GM19240 (cell line): Measurements from ENCODE around the gene TAF6L.
"Not testable (repeated sequence)": the region's sequence is repeated elsewhere in the genome, so short reads cannot be mapped to it uniquely, and the experiment has no call there.

Experiments
- DNase-seq: peaks from one replicate; pipeline ENCODE4 v3.0.0; 2011; ENCODE audit warnings: low spot score; ENCODE audit not compliant: insufficient read length

Gene TAF6L

DNA sequence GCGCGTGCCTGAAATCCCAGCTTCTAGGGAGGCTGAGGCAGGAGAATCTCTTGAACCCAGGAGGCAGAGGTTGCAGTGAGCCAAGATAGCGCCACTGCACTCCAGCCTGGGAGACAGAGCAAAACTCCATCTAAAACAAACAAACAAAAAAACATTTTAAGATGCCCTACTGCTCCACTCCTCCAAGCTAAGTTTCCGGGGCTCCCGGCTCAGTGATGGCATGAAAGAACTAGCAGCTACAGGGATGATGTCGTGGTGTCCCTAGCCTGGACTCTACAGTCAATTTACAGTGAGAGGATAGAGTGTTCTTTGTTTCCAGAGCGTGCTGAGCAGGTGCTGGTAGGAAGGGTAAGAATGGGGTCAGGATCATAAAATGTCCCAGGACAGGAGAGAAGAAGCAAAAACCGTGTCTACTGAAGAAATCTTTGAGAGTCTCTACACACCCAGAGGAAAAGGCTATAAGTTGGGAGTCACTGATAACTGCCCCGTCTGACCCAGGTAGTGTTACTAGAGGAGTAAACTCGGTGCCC, 16.0 kb upstream of the TAF6L start:
- no peak for DNase-seq

DNA sequence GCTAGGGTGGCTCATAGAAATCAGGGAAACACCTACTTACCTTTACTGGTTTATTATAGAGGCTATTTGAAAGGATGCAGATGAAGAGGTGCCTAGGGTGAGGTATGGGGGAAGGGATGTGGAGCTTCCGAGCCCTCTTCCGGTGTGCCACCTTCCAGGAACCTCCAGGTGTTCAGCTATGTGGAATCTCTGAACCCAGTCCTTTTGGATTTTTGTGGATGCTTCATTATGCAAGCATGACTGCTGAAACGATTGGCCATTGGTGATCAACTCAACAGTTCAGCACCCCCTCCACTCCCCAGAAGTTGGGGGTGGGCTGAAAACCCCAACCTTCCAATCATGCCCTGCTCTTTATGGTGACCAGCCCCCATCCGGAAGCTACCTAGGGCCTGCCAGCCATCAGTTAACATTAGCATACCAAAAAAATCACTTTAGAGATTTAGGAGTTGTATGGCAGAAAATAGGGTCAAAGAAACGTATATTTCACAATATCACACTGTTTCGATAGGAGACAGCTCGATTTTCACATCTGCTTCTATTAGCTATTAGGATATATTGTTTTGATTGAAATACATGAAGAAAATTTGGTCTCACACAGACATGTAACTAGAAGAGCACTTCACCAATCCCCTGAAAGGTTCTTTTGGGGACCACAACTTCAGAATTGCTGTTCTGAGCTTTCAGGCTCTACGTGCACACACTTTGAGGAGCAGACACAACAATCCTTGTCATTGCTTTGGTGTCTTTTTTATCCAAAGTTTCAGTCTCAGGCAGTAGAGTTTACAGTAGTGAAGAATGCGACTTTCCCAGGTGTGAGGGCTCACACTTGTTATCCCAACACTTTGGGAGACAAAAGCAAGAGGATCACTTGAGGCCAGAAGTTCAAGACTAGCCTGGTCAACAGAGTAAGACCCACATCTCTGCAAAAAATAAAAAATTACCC, 13.1 kb upstream of the TAF6L start:
- no peak for DNase-seq

DNA sequence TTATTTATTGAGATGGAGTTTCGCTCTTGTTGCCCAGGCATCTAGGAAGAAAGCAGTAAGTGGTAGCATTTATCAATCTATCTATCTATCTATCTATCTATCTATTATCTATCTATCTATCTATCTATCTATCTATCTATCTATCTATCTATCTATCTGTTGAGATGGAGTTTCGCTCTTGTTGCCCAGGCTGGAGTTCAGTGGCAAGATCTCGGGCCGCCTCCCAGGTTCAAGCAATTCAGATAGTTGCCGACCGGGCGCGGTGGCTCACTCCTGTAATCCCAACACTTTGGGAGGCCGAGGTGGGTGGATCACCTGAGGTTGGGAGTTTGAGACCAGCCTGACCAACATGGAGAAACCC, 10.3 kb upstream of the TAF6L start:
- not testable (repeated sequence) for DNase-seq

DNA sequence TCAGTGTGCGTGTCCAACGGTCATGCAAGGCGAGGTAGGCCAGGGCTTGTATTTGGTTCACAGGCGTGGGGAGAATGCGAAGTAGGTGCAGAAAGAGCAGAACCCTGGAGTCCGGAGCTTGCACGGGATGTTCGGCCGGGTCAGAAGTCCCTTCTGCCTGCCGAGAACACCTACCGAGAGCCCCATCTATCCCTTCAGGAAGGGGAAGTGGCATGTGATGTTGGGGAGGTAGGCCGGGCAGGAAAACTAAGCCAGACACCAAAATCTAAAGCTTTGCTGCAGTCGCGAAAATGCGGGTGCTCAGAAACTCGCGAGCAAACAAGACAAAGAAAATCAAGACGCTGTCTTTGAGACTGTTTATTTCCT, 435 bp upstream of the TAF6L start:
- no peak for DNase-seq

DNA sequence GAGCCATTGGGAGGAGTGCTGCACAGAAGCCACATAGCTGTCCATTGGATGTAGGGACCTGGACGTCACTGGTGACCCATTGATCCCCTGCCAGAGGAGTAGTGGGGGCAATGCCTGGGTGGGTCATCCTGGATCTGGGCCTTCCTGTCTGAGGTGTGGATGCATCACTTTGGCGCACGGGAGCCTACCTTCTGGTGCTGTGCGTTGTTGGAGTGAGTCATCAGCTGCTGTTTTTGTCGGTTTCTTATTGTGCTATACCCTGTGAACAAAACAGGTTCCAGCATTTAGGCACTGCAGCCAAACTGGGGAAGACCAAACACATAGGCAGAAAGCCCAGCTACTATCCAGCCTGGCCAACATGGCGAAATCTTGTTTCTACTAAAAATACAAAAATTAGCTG, 3.2 kb downstream of the TAF6L start:
- no peak for DNase-seq

DNA sequence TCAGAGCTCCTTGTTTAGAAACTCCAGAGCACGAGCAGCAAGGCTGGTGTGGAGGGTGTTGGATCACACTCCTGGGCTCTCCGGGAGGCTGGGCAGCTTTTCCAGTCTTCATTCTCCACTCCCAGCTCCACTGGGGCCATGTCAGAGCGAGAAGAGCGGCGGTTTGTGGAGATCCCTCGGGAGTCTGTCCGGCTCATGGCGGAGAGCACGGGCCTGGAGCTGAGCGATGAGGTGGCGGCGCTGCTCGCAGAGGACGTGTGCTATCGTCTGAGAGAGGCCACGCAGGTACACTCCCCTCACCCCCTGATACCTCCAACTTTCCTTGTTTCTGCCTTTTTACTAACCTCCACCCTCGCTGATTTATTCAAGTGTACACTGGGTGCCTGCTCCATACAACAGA, 4.5 kb downstream of the TAF6L start:
- no peak for DNase-seq

DNA sequence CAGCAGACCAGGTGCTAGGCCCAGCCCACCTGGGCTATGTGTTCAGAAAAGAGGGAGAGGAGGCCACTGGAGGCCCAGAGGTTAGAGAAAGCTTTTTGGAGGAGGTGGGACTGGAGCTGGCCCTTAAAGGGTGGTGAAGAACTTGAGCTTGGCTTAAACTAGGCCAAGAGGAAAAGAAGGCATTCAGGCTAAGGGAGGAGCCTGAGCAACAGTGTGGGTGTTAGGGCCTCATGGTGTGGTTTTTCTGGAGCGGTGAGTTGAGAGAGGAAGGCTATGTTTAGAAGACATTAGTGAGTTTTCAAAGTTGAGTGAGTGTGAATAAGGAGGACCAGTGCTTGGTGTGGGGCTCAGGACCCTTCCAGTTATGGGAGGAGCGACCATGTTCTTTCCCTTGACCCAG, 6.2 kb downstream of the TAF6L start:
- no peak for DNase-seq

DNA sequence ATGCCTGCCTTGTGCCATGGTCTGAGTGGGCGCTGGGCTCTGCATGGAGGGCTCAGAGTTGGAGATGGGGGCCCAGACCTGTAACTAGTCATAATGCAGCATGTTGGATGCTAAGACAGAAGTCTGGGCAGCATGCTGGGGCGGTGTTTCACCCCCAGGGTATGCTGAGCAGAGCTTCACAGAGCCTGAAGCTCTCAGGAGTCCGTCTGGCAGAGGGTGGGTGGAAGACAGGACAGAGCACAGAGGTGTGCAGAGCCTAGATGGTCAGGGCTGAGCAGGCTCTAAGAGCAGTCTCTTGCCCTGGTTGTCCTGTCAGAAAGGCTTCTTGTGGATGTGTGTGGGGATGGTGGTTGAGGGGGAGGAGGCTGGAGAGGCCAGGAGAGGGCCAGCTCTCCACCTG, 7.2 kb downstream of the TAF6L start:
- no peak for DNase-seq

DNA sequence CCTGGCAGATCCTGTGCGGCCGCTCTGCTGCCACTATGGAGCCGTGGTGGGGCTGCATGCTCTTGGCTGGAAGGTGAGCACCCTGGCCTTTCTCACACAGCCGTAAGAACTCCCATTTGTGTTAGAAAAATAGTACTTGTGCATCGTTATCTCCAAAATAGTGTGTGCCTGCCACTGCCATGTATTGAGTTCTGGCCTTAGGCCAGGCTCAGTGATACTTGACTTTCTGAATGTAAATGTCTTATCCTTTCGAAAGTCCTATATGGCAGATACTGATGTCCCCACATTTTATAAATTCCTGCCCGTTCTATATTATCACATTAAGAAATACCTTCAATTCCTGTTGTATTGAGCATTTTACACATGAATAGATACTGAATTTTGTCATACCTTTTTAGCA, 11.6 kb downstream of the TAF6L start:
- DNase-seq: no peak

DNA sequence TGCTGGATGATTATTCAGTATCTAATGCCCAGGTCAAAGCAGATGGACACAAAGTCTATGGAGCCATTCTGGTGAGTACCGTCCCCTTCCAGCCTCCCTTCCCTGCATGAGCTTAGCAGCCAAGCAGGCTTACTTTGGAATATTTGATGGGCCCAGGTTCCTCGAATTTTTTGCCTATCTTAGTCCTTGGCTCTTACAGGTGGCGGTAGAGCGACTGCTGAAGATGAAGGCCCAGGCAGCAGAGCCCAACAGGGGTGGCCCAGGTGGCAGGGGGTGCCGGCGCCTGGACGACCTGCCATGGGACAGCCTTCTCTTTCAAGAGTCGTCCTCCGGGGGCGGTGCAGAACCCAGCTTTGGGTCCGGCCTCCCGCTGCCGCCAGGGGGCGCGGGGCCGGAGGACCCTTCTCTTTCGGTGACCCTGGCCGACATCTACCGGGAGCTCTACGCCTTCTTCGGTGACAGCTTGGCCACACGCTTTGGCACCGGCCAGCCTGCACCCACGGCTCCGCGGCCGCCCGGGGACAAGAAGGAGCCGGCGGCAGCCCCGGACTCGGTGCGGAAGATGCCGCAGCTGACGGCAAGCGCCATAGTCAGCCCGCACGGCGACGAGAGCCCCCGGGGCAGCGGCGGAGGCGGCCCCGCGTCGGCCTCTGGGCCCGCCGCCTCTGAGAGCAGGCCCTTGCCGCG, 15.3 kb downstream of the TAF6L start:
- peak; percentile 88 for DNase-seq

DNA sequence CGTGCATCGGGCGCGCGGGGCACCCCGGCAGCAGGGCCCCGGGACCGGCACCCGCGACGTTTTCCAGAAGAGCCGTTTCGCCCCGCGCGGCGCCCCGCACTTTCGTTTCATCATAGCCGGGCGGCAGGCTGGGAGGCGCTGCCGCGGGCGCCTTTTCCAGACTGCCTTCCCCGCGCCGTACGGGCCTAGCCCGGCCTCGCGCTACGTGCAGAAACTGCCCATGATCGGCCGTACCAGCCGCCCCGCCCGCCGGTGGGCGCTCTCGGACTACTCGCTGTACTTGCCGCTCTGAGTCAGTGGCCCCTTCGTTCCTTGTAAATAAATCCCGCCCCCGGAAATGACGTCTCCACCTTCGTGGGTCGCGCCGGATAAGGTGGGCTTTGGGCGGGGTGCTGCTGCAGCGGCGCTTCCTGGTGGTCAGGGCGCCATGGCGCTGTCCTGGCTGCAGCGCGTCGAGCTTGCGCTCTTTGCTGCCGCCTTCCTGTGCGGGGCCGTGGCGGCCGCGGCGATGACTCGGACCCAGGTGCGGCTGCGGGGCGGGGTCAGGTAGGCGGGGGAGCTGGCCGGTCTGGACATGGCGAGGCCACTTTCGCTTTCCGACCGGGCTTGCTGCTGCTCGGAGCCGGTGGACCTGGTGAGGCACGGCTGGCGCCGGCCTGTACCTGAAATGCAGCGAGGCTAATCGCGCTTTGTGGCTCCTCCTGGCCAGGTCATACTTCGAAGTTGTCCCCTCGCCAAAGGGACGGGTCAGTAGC, 16.0 kb downstream of the TAF6L start, which contains the start of gene TMEM179B:
TMEM179B (plus strand) TSS at position 398 of the 755 bp plus-strand sequence; CDS start at position 428, 30 bp downstream.
- peak; percentile 88 for DNase-seq

DNA sequence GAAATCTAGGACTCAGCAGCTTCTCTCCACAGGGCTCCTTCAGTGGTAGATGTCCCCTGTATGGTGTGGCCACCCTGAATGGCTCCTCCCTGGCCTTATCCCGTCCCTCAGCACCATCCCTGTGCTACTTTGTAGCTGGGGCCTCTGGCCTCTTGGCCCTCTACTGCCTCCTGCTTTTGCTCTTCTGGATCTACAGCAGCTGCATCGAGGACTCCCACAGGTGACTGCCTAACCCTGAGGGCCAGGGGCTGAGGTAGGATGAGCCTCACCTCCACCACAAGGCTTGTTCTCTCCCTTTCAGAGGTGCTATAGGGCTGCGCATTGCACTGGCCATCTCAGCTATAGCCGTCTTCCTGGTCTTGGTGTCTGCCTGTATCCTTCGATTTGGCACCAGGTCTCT, 17.8 kb downstream of the TAF6L start:
- no peak for DNase-seq

DNA sequence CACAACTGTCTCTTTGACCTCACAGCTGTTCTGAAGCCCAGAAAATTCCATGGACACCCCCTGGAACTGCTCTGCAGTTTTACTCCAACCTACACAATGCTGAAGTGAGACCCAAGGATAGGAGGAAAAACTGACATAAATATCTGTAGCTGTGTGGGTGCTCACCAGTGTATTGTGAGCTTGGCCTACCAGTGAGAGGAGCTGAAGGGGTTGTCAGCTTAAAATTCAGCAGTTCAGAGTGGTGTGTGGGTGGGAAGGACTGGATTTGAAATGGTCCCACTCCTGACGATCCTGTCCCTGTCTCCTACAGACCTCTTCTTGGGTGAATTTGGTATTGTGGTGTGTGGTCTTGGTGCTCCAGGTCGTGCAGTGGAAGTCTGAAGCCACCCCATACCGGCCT, 18.4 kb downstream of the TAF6L start:
- no peak for DNase-seq

DNA sequence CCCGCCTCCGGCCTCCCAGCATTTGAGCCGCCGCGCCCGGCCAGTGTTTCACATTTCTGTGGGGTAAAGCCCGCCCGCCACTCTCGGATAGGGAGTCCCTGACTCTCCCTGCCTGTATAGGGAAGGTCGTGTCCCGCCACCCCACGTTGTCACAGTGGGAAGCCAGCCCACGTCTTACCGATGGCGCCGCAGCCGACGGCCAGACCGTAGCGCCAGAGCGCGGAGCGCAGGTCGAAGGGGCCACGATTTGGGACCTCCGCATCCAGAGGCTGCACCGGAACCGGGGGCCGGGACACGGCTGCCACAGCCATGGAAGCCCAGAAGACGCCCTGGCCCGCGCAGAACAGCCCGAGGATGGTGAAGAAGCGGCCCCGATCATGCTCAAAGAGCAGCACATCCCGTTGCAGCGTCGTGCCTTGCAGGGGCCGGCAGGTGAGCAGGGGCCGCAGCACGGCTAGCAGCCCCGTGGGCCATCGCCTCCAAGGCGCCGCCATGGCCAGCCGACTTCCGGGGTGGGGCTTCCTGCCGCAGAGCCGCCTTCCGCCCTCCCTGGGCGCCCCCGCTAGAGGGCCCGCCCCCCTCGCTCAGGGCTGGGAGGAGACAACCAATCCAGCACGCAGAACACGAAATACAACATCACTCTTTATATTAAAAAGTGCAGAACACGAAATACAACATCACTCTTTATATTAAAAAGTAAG, 20.5 kb downstream of the TAF6L start, which contains the start of gene TMEM223:
TMEM223 (minus strand) TSS at position 506 of the 701 bp plus-strand sequence; CDS start at position 494, 12 bp downstream.
- peak; percentile 87 for DNase-seq

DNA sequence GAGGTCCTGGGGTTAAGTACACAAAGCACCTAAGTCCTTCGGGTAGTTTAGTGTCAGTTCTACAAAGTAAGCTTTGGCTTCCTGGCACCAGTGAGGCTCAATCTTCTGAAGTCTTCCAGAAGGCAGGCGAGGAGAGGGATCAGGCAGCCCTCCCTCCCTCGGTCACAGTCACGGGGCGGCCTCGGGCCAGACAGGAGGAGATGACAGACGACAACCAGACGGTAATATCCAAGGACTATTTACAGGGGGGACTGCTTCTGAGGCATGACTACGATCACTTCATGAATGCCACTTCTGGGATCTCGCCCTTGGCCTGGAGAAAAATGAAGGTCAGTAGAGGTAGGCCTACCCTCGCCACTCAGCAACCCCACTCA, 21.0 kb downstream of the TAF6L start:
- DNase-seq: no peak

DNA sequence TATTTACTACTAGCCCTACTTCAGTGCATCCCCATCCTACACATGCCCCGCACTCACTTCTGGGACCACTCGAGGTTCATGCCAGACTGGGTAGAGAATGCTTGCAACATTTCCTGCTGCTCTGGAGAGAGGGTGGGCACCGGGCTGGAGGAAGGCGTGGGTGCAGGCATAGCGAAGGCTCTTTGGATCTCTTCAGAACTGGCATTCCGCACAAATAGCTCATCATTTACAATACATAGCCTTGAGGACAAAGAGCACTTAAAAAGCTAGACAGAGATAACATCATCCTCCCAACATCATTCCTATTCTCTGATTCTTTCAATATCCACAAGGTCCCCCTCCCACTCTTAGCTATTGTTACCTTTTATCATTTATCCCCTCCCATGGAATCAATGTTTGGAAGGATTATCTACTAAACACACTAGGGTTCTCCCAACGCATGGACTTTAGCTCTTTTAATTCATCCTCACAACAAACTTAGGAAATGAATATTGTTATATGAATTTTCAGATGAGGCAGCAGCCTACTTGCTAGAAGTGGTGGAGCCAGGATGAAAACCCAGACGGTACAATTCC, 23.1 kb downstream of the TAF6L start:
- no peak for DNase-seq

DNA sequence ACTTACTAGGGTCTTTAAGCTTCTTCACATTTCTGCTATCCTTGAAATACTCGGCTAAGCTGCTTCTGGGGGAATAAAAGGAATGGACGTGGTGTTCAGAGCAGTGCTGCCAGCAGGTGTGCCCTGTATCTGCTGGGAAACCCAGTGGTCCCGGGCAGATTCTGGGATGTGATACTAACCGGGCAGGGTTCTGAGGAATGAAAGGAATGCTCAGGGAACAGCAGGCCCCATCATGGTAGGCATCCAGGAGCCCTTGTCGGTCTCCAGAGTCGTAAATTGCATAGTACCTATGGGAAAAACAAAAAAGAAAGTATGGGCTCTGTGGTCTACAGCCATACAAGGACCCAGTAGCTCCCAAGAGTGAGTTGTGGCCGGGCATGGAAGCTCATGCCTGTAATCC, 25.1 kb downstream of the TAF6L start:
- DNase-seq: no peak

DNA sequence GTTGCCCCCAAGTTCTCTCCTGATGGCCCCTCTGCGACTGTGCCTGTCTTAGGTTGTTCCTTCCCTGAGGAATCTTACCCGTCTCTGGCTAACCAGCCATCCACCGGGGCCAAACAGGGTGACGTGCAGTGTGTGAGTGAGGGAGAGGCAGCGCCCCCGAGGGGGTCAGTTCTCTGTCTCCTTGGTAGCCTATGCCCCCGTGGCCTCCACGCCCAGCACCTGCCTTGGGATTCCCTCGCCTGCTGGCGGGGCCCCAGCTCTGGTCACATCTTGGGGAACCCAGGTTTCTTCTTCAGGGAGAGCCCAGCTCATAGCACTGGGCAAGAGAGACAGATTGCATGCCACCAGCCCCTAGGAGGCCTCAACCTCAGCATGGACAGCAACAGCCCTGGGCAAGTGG, 28.3 kb downstream of the TAF6L start:
- no peak for DNase-seq

DNA sequence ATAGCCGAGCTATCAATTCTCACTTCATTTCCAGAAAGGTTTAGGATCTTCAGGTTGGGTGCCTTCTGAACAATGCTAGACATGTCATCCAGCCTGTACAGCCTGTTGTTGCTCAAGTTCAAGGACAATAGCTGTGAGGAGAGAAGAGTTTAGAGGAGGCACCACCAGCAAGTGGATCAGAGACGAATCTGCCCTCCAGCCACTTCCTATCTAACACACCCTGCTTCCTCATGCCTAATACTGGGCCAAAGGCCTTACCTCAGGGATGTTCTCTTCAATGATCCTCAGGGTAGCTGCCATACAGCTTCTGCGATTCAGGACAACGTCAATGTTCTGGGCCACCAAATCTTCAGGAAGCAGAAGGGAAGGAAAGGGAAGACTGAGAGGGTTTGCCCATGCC, 29.9 kb downstream of the TAF6L start:
- no peak for DNase-seq

DNA sequence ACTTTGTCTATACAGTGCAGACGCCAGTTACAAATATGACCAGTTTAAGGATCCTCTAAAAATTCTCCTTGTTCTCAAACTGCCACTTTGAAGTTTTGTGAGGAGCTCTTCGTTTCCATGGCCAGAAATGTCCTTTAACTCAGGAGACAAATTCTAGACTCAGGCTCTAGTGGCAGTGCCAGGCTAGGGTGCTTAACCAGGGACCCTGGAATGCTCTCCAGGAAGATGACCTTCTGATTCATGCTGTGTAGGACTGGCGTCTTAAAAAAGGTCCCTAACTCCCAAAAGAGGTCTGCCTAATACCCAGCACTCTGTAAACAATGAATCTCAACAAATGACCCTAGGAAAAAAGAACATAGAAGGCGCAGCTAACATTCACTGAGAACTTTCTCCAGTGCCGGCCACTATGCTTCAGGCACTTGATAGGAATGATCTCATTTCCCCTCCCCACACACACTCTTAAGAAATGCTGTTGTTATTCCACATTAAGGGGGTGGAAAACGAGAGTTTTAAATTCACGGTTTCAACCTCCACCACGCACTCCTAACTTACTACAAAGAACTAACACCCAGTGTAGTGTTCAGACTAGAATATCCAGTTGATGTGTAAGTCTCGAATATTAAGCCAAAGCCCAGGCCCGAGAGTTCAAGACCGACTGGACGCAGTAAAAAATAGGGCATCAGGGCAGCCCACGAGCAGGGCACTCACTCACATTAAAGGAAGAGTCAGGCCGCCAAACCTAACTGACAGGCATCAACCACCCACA, 33.3 kb downstream of the TAF6L start:
- DNase-seq: no peak
